CD4-positive, alpha-beta T cell treated with Interleukin-21 for 1 hour (primary cell): ENCODE measurements around the gene SPRING1.

Experiments used
- DNase-seq: peaks from one replicate; pipeline ENCODE4 v3.0.0-alpha.2; 2020

Gene SPRING1

GRCh38 chr12:116708826-116709756 is 28.8 kb downstream of the SPRING1 start:
- DNase-seq, result peak; percentile 47

DNA sequence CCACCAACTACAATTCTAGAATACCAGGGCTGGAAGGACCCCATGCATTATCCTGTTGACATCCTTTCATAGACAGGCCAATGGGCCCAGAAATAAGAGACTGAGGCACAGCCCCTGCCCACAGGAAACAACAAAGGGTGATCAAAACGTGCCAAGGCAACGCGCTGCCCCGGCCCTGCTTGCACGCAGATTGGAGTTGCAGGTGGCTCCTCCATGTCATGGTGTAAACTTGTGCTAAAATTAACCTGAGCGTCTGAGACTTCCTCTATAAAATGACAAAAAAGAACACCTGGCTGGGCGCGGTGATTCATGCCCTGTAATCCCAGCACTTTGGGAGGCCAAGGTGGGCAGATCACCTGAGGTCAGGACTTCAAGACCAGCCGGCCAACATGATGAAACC is 30.1 kb downstream of the SPRING1 start:
- DNase-seq, result no peak

GRCh38 chr12:116703214-116703795 is 34.6 kb downstream of the SPRING1 start:
- DNase-seq, result peak; percentile 68

- DNase-seq, result no peak
These were observed 36.4 kb downstream of the SPRING1 start for GRCh38 chr12:116701432-116701831.

- DNase-seq, result no peak
These were observed 37.8 kb downstream of the SPRING1 start for GRCh38 chr12:116700066-116700465.

DNA sequence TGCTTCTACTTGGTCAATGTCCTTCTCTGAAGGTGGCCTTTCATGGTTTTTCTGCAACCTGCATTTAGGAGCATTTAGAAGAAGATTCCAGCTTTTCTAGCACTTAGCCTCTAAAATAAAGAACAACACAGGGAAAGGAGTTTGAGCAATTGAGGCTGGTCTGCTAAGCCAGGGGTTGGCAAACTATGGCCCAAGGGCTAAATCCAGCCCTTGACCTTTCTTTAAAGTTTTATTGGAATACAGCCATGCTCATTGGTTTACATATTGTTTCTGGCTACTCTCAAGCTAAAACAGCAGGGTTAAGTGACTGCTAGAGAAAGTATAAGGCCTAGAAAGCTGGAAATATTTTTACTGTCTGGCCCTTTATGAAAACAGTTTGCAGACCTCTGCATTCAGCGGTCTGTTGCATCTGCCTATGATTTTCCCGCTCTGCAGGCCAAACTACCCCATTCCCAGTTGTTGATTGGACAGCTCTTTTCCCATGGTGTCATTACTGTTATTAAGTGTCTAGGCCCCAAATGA is 39.3 kb downstream of the SPRING1 start:
- DNase-seq, result no peak

DNA sequence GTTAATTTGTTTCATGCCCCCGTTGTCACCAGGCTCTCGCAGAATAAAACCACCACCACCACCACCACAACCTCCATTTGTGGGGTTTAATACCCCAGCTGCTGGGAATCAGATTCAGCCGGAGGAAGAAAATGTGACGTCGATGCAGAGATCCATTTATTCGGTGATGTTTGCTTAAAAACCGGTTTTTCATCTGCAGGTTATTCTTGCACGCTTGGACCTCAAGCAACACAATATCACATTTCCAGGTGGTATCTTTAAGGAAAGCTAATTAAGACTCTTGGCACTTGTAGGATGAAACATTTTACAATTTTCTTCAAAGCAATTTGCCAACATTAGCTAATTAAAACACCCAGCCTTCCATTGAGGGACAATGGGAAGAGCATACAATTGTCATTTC is 39.8 kb downstream of the SPRING1 start:
- DNase-seq, result no peak

- DNase-seq, result no peak
These were observed 40.2 kb downstream of the SPRING1 start for GRCh38 chr12:116697716-116698115.

GRCh38 chr12:116697305-116697704 is 40.6 kb downstream of the SPRING1 start:
- DNase-seq, result no peak

DNA sequence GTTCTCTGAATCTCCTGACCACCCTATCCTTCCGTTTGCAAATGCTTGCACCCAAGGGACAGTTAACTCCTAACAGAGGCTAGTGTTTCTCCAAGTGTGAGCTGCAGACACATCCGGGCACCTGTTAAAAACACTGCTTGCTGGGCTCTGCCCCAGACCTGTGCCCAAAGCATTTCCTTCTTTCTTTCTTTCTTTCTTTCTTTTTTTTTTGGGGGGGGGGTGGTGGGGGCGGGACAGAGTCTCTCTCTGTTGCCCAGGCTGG is 42.5 kb downstream of the SPRING1 start:
- no peak for DNase-seq

- DNase-seq, result no peak
These were observed 43.0 kb downstream of the SPRING1 start for GRCh38 chr12:116694653-116695463.

GRCh38 chr12:116693286-116694227 is 44.3 kb downstream of the SPRING1 start:
- no peak for DNase-seq

- DNase-seq, result no peak
These were observed 45.3 kb downstream of the SPRING1 start for GRCh38 chr12:116692605-116693004.

DNA sequence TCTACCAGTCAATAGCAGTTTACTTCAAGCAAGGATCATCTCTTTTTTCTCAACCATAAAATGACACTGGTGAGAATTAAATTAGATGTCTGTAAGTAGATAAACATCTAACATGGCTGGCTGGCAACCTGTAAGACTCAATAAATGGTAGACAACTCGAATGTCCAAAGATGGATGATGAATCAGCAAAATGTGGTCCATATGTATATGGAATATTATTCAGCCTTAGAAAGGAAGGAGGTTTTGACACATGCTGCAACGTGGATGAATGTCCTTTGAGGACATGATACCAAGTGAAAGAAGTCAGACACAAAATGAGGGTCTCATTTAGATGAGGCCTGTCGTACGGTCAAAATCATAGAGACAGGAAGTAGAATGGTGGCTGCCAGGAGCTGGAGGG is 46.2 kb downstream of the SPRING1 start:
- DNase-seq, result no peak

DNA sequence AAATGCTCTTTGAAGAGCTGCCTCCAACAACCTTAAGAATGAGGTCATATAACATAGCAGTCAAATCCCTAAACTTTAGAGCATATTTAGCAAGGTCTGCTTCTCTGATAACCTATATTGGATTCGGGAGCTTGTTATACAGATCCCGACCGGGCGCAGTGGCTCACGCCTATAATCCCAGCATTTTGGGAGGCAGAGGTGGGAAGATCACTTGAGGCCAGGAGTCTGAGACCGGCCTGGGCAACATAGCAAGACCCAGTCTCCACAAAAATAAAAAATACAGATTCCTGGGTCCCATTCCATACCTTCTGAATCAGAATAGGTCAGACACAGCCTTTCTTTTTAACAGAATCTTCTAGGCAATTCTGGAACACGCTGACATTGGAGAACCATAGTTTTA is 46.7 kb downstream of the SPRING1 start:
- DNase-seq, result no peak

DNA sequence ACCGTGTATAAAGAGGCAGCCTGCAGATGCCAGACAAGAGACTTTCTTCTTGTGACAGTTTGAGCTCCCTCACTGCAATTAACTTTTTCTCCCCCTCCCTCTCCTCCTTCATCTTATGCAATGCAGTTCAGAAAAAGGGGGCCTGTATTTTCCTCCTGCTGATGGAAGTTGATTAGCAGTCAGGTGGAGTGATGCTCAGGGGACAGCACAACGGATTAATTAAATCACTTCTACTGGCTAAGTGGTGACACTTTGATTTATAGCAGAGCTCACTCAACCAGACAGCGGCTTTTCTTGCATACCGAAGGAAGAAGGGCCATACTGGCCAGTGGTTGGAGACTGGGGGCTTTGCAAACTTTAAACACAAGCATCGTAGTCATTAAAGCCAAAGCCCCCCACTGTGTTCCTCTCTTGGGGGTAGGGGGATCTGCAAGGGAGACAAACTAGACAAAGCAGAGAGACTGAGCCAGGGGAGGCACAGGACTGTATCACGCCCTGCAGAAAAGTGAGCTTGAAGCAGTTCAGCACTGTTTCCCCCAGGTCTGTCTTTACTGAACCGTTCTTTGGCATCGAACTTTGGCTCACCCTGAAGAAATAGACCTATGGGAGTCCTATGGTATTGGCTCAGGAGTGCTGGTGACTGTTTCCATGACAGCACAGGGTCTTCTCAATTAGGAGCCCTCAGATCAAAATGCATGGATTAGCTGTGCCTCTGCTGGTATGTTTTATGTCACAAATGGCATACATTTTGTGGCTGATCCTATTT is 47.7 kb downstream of the SPRING1 start:
- DNase-seq, result no peak

- no peak for DNase-seq
These were observed 48.3 kb downstream of the SPRING1 start for GRCh38 chr12:116689521-116689920.
